Naive thymus-derived CD4-positive, alpha-beta T cell (primary cell): ENCODE measurements around the gene ALPL. TPM values are rescaled to one million over a fixed set of nuclear protein-coding genes. Genes with fewer than 3 reads are reported as not detected.

Source experiments
- ATAC-seq: fragments of 150-1000 bp; cut with Tn5 transposase; 2 replicates; pipeline ENCODE4 v1.10.0; 2021; ENCODE audit warnings: mild to moderate bottlenecking, moderate library complexity
- CTCF ChIA-PET: fragments of 350-600 bp; sonication (Branson Sonifier 250); formaldehyde crosslinking; loops from one replicate; lab custom pipeline; 2021; ENCODE audit warnings: antibody characterized with exemption; lab: Charles Lee
- POLR2A ChIA-PET: fragments of 350-600 bp; sonication (Branson Sonifier 250); formaldehyde crosslinking; loops from one replicate; lab custom pipeline; 2021; ENCODE audit warnings: antibody characterized with exemption, inconsistent platforms; lab: Charles Lee
- DNase-seq, 9 donors: peaks; one replicate each; pipeline versions ENCODE4 v3.0.0 to v3.0.0-alpha.2; 2020 to 2022; ENCODE audit warnings: mixed read lengths in 1 of 9
- H3K27ac ChIP-seq: one replicate; pipeline ENCODE4 v1.7.0; 2013; ENCODE audit warnings: mild to moderate bottlenecking, low read depth, low read length, moderate library complexity
- H3K27me3 ChIP-seq, 2 donors: one replicate each; pipeline ENCODE4 v1.7.0; 2013; ENCODE audit warnings: low read length in 2 of 2, mild to moderate bottlenecking in 2 of 2, moderate library complexity in 2 of 2; ENCODE audit not compliant: control insufficient read depth in 2 of 2, insufficient read depth in 2 of 2
- H3K36me3 ChIP-seq, 3 experiments: 1 replicate in 2 of 3; 2 replicates in 1 of 3; pipeline ENCODE4 v1.7.0; 2013; ENCODE audit warnings: low read length in 3 of 3, mild to moderate bottlenecking in 3 of 3, moderate library complexity in 1 of 3; ENCODE audit not compliant: insufficient read depth in 3 of 3, control insufficient read depth in 2 of 3
- H3K4me1 ChIP-seq, 2 donors: one replicate each; pipeline ENCODE4 v1.7.0; 2013; ENCODE audit warnings: low read length in 2 of 2, mild to moderate bottlenecking in 2 of 2, moderate library complexity in 1 of 2; ENCODE audit not compliant: control insufficient read depth in 2 of 2, insufficient read depth in 2 of 2
- H3K4me3 ChIP-seq: 2 replicates; pipeline ENCODE4 v1.7.0; 2013; ENCODE audit warnings: mild to moderate bottlenecking, low read length
- H3K9me3 ChIP-seq, 3 experiments: 1 replicate in 2 of 3; 2 replicates in 1 of 3; pipeline ENCODE4 v1.7.0; 2013; ENCODE audit warnings: low read length in 3 of 3; ENCODE audit not compliant: control insufficient read depth in 2 of 3
- H3K27ac Mint-ChIP-seq, 9 donors: one replicate each; pipeline ENCODE4 v1.8.0; 2020 to 2022; ENCODE audit warnings: mixed read lengths in 9 of 9, mild to moderate bottlenecking in 8 of 9, moderate library complexity in 5 of 9, inconsistent platforms in 2 of 9
- H3K27me3 Mint-ChIP-seq, 5 donors: one replicate each; pipeline ENCODE4 v1.8.0; 2021 to 2022; ENCODE audit warnings: mixed read lengths in 5 of 5, mild to moderate bottlenecking in 1 of 5
- H3K36me3 Mint-ChIP-seq, 5 donors: one replicate each; pipeline ENCODE4 v1.8.0; 2020 to 2022; ENCODE audit warnings: mixed read lengths in 5 of 5, mild to moderate bottlenecking in 3 of 5, inconsistent platforms in 1 of 5
- H3K4me1 Mint-ChIP-seq, 7 donors: one replicate each; pipeline ENCODE4 v1.8.0; 2020 to 2022; ENCODE audit warnings: mixed read lengths in 7 of 7, mild to moderate bottlenecking in 3 of 7, inconsistent platforms in 1 of 7
- H3K4me3 Mint-ChIP-seq, 10 donors: one replicate each; pipeline ENCODE4 v1.8.0; 2020 to 2022; ENCODE audit warnings: mild to moderate bottlenecking in 10 of 10, mixed read lengths in 10 of 10, moderate library complexity in 6 of 10, inconsistent platforms in 2 of 10
- H3K9me3 Mint-ChIP-seq, 11 donors: one replicate each; pipeline ENCODE4 v1.8.0; 2020 to 2022; ENCODE audit warnings: mixed read lengths in 11 of 11, mild to moderate bottlenecking in 4 of 11, inconsistent platforms in 1 of 11, moderate library complexity in 1 of 11
- intact Hi-C, 2 donors: fragments of 100-400 bp; cut with micrococcal nuclease; formaldehyde crosslinking; loops; one replicate each; pipeline ENCODE4 v1.15.1; 2023
- polyA plus RNA-seq, 2 donors: library from polyadenylated mRNA; unstranded; fragments of 300-500 nt; fragmentation: Illumina TruSeq; gene quantifications; one replicate each; pipeline ENCODE4 v1.2.3, GENCODE V29; 2021
- total RNA-seq, 6 experiments: library from RNA in 5 of 6; stranded (reverse) in 5 of 6; gene quantifications; 1 replicate in 5 of 6; 2 replicates in 1 of 6; pipeline ENCODE4 v1.2.3 and lab custom pipeline; 2021 to 2026

ALPL gene
- total and polyA plus RNA-seq, 7 experiments from 2014 or later: not detected

- Histone ChIP-seq H3K27me3 (peaks cover 0 to 5% of the 10 kb centered on the region in 2 donors), H3K4me1 (peaks cover 0 to 5% of the 10 kb centered on the region in 2 donors), H3K27ac (no peak overlapping the region), H3K9me3 (no peaks in the 10 kb centered on the region), H3K4me3 (no peak overlapping the region), H3K36me3 (no peaks in the 10 kb centered on the region)
- POLR2A ChIA-PET: no interaction called here
- H3K4me1 Mint-ChIP-seq: peaks cover 4 to 18% (median 7%) of the 10 kb centered on the region in 7 donors
- CTCF ChIA-PET: interaction anchor here (1.0 kb wide), 1 partner anchor 15 kb away, joined by 3 read pairs; no protein-coding TSS in a partner anchor
- peak overlapping the region in 3 of 10 donors; percentile 28 to 49 (median 36) for H3K4me3 Mint-ChIP-seq
- ATAC-seq: no peak
- peaks cover 0 to 9% (median 4%) of the 10 kb centered on the region in 5 donors for H3K36me3 Mint-ChIP-seq
- no peak for DNase-seq
- H3K9me3 Mint-ChIP-seq: peaks cover 0 to 1% (median 0%) of the 10 kb centered on the region in 11 donors
- H3K27me3 Mint-ChIP-seq: peaks cover 44 to 58% (median 46%) of the 10 kb centered on the region in 5 donors
- intact Hi-C loops: no loop called here
- H3K27ac Mint-ChIP-seq: no peak overlapping the region
These were observed 1.8 kb downstream of the ALPL start for GRCh38 chr1:21510885-21511578.

DNA sequence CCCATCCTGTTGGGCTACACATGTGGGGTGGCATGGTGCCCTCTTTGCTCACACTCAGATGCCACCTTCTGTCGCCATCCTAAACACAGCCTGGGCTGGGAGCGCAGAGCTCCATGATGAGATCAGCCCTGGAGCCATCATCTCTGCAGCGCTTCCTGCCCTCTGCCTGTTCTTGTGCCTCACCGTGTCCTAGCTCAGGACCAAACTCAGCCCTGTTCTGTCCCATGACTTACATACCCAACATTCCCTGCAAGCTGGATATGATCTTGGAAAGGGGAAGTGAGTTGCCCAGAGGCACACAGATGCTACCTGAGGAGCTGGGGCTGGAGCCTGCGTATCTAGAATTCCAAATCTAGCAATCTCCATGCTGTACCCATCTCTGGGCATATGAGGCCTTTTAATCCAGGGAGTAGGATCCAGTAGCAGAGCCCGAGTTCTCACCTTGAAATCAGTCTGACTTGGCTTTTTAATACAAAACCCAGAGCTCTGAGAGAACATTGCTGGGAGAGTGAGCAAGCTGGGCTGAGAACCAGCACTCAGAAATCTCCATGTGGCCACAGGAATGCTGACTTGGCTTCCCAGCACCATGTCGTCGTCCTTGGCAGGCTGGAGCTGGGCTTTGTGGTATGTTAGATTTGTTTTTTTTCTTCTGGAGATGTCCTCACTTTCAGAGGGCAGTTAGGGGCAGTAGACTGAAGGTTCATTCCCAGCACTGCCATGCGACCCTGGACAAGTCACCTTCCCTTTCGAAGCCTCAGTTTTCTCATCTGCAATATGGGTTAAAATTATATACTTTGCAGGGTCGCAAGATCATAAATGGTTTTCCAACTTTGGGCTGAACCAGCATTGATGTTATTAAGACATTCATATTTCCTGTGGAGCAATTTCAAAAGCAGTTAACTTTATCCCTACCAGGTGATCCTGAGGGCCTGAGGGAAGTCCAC, 2.6 kb downstream of the ALPL start:
- ATAC-seq (no peak), DNase-seq (no peak)
- Mint-ChIP-seq H3K4me3 (no peak overlapping the region), H3K27ac (no peak overlapping the region), H3K9me3 (peaks cover 0 to 1% (median 0%) of the 10 kb centered on the region in 11 donors), H3K36me3 (peaks cover 0 to 5% (median 4%) of the 10 kb centered on the region in 5 donors), H3K27me3 (peaks cover 35 to 52% (median 38%) of the 10 kb centered on the region in 5 donors), H3K4me1 (peaks cover 4 to 18% (median 7%) of the 10 kb centered on the region in 7 donors)
- no peak overlapping the region for H3K27ac ChIP-seq
- POLR2A ChIA-PET: no interaction called here
- no peak overlapping the region for H3K4me3 ChIP-seq
- peaks cover 0 to 5% of the 10 kb centered on the region in 2 donors for H3K27me3 ChIP-seq
- CTCF ChIA-PET: interaction anchor here (1.0 kb wide), 1 partner anchor 16 kb away, joined by 3 read pairs; no protein-coding TSS in a partner anchor
- H3K36me3 ChIP-seq: no peaks in the 10 kb centered on the region
- intact Hi-C loops: no loop called here
- H3K9me3 ChIP-seq: no peaks in the 10 kb centered on the region
- peaks cover 0 to 5% of the 10 kb centered on the region in 2 donors for H3K4me1 ChIP-seq

- H3K4me3 ChIP-seq: no peak overlapping the region
- H3K4me3 Mint-ChIP-seq: no peak overlapping the region
- DNase-seq (no peak), ATAC-seq (no peak)
- no peak overlapping the region for H3K27ac ChIP-seq
- no peaks in the 10 kb centered on the region for H3K27me3 ChIP-seq
- ChIA-PET POLR2A (no interaction called here), CTCF (no interaction called here)
- H3K27ac Mint-ChIP-seq: no peak overlapping the region
- intact Hi-C loops: no loop called here
- H3K36me3 ChIP-seq: no peaks in the 10 kb centered on the region
- H3K4me1 Mint-ChIP-seq: peaks cover 0 to 7% (median 0%) of the 10 kb centered on the region in 7 donors
- H3K9me3 Mint-ChIP-seq: no peaks in the 10 kb centered on the region
- no peaks in the 10 kb centered on the region for H3K36me3 Mint-ChIP-seq
- H3K4me1 ChIP-seq: no peaks in the 10 kb centered on the region
- H3K9me3 ChIP-seq: no peaks in the 10 kb centered on the region
- H3K27me3 Mint-ChIP-seq: peaks cover 17 to 33% (median 18%) of the 10 kb centered on the region in 5 donors
These were observed 5.0 kb downstream of the ALPL start for GRCh38 chr1:21514245-21514644.

DNA sequence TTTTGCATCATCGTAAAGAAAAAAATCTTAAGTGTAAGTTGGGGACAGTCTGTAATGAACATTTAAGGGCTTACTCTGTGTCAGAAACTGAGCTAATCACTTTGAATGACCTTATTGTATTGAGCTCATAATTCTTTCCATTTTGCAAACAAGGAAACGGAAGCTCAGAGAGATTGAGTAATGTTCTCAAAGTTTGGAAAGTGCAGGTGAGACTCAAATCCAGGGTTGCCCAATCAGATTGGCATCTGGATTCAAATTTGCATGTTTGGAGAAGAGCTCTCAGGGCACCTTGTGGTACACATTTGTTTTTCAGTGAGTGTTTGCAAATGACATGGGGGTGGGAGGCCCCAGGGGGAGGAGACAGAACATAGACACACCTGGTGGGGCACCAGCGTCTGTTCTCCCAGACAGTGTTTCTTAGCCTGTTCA, 8.0 kb downstream of the ALPL start:
- POLR2A ChIA-PET: no interaction called here
- Mint-ChIP-seq H3K27me3 (peaks cover 0 to 11% (median 0%) of the 10 kb centered on the region in 5 donors), H3K9me3 (no peaks in the 10 kb centered on the region), H3K36me3 (no peaks in the 10 kb centered on the region), H3K4me3 (no peak overlapping the region), H3K27ac (no peak overlapping the region), H3K4me1 (no peaks in the 10 kb centered on the region)
- CTCF ChIA-PET: interaction anchor here (0.6 kb wide), 1 partner anchor 709 kb away, joined by 3 read pairs; no protein-coding TSS in a partner anchor
- intact Hi-C loops: no loop called here
- no peaks in the 10 kb centered on the region for H3K27me3 ChIP-seq
- H3K27ac ChIP-seq: no peak overlapping the region
- no peaks in the 10 kb centered on the region for H3K4me1 ChIP-seq
- ATAC-seq (no peak), DNase-seq (no peak)
- no peaks in the 10 kb centered on the region for H3K9me3 ChIP-seq
- no peaks in the 10 kb centered on the region for H3K36me3 ChIP-seq
- H3K4me3 ChIP-seq: no peak overlapping the region

- H3K36me3 ChIP-seq: no peaks in the 10 kb centered on the region
- H3K27ac ChIP-seq: no peak overlapping the region
- Mint-ChIP-seq H3K27me3 (peaks cover 0 to 10% (median 0%) of the 10 kb centered on the region in 5 donors), H3K27ac (no peak overlapping the region), H3K4me1 (no peaks in the 10 kb centered on the region), H3K9me3 (no peaks in the 10 kb centered on the region), H3K4me3 (no peak overlapping the region), H3K36me3 (no peaks in the 10 kb centered on the region)
- ChIA-PET CTCF (interaction anchor here (0.6 kb wide), 1 partner anchor 1578 kb away, joined by 3 read pairs; no protein-coding TSS in a partner anchor), POLR2A (no interaction called here)
- no peak overlapping the region for H3K4me3 ChIP-seq
- H3K9me3 ChIP-seq: no peaks in the 10 kb centered on the region
- DNase-seq: no peak
- no peaks in the 10 kb centered on the region for H3K4me1 ChIP-seq
- no peaks in the 10 kb centered on the region for H3K27me3 ChIP-seq
- no peak for ATAC-seq
- intact Hi-C loops: no loop called here
These were observed 8.6 kb downstream of the ALPL start for GRCh38 chr1:21517660-21518480.
